HG03064 (cell line): ENCODE data around the gene RFT1.

Source experiments
- ATAC-seq: cut with Tn5 transposase; IDR thresholded peaks from one replicate; pipeline ENCODE4 v1.9.1; 2021; ENCODE audit warnings: low read depth; ENCODE audit not compliant: unreplicated experiment

The RFT1 gene

GRCh38 chr3:53097887-53098286 is 32.3 kb downstream of the RFT1 start:
- ATAC-seq: no peak

GRCh38 chr3:53092942-53093341 is 37.3 kb downstream of the RFT1 start:
- no peak for ATAC-seq

- ATAC-seq: no peak
Measured at GRCh38 chr3:53092216-53092615, 38.0 kb downstream of the RFT1 start.

GRCh38 chr3:53091011-53091410 is 39.2 kb downstream of the RFT1 start:
- ATAC-seq: no peak

- no peak for ATAC-seq
Measured at GRCh38 chr3:53089511-53089910, 40.7 kb downstream of the RFT1 start.

GRCh38 chr3:53085476-53085875 is 44.8 kb downstream of the RFT1 start:
- no peak for ATAC-seq

- no peak for ATAC-seq
Measured at GRCh38 chr3:53084310-53085001, 45.8 kb downstream of the RFT1 start.

GRCh38 chr3:53083949-53084309 is 46.3 kb downstream of the RFT1 start:
- ATAC-seq: no peak

- no peak for ATAC-seq
Measured at GRCh38 chr3:53083521-53083920, 46.7 kb downstream of the RFT1 start.

- no peak for ATAC-seq
Measured at GRCh38 chr3:53082736-53083135, 47.5 kb downstream of the RFT1 start.

- ATAC-seq: no peak
Measured at GRCh38 chr3:53081318-53081717, 48.9 kb downstream of the RFT1 start.

GRCh38 chr3:53080612-53081205 is 49.5 kb downstream of the RFT1 start:
- ATAC-seq: no peak

- no peak for ATAC-seq
Measured at GRCh38 chr3:53079791-53080555, 50.3 kb downstream of the RFT1 start.

- ATAC-seq: no peak
Measured at GRCh38 chr3:53079147-53079546, 51.1 kb downstream of the RFT1 start.

GRCh38 chr3:53078656-53079055 is 51.6 kb downstream of the RFT1 start:
- no peak for ATAC-seq

GRCh38 chr3:53077476-53078220 is 52.6 kb downstream of the RFT1 start:
- no peak for ATAC-seq

GRCh38 chr3:53075743-53076140 is 54.5 kb downstream of the RFT1 start:
- ATAC-seq: no peak

- no peak for ATAC-seq
Measured at GRCh38 chr3:53074761-53075742, 55.2 kb downstream of the RFT1 start.

- ATAC-seq: no peak
Measured at GRCh38 chr3:53074366-53074696, 55.9 kb downstream of the RFT1 start.
